SKM-1 treated with dmso at 0.1 percent for 144 hours (cell line): ENCODE data around the gene ZFP36L1.

Source experiments
- DNase-seq: peaks from one replicate; lab custom pipeline; 2025; ENCODE audit not compliant: unreplicated experiment; lab: John Stamatoyannopoulos, UW

ZFP36L1 gene

DNA sequence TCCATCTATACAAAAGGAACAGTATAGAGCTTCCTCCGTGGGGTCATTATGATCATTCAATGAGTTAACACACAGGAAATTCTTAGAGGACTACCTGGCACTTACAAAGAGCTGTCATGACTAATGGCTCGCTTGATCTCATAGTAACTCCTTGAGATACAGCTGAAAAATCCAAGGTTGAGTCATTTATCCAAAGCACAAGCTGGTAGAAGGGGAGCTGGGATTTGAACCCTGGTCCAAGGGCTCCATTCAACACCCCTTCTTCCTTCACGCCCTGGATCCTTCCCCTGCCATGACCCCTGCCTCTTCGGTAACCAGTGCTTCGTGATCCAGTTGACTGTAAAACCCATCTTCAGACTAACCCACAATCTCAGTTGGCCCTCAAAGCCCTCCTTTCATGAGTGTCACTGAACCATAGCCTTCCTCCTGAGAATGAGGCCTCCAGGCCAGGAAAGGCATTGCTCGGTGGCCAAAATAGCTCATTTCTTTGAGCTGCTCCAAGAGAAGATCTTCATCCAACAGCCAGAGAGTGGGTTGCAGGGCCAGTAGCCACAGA is 7.8 kb downstream of the ZFP36L1 start:
- DNase-seq = no peak

DNA sequence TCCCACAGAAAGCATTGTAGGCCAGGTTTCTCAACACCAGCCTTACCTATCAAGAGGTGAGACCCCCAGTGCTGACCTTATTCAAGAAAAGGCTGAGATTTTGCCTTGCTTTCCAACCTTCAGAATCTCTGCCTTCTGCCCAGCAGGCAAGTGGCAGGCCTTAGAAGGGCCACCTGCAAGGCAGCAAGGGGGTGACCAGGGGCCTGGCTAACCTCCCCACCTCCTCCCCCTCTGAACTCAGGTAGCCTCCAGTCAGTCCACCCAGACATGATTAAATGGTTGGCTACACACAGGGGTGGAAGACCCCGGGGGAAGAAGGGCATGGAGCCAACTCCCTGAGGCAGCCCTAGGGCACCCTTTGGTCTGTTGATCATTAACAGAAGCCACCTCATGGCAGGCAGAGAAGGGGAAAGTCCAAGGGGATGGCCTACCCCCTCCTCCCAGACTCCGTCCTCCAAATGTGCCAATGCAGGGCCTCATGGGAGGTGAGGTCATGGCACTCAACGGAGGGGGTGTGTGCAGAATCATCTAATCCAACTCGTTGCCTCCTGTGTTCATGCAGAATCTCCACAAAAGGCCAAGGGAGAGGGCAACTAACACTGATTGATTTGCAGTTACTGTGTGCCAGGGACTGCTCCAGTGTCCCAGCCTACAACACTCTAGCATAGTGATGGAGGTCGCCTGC is 8.5 kb downstream of the ZFP36L1 start:
- DNase-seq = no peak

DNA sequence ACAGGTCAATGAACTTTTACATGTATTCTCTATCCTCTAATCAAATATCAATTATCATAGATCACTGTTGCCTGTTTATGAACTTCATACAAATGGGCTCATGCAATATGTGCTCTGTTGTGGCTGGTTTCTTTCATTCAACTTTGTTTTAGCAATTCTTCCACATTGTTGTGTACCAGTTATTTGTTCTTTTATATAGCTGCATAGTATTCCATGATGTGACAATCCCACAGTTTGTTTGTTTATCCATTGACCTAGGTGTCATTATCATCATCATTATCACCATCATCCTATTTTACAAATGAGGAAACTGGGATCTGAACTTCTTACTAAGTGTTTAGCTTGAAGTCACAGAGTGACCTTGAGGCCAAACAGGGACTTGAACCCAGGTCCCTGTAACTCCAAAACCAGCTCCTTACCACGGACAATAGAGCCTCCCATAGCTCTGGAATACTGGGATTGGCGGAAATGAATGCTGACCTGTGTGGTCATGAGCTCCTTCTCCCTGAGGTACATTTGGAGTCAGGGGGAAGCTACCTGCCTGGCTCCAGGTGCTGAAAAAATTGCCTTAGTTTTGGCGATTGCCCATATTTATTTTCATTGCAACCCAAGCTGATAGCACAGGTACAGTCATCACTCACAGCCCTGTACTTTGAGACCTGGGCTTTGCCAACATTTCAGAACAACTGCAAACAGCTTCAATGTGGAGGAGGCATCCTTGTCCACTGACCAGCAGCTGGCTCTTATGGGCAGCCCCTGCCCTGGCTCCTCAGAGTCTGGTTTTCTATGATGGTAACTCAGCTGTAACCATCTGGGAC is 9.2 kb downstream of the ZFP36L1 start:
- no peak for DNase-seq

DNA sequence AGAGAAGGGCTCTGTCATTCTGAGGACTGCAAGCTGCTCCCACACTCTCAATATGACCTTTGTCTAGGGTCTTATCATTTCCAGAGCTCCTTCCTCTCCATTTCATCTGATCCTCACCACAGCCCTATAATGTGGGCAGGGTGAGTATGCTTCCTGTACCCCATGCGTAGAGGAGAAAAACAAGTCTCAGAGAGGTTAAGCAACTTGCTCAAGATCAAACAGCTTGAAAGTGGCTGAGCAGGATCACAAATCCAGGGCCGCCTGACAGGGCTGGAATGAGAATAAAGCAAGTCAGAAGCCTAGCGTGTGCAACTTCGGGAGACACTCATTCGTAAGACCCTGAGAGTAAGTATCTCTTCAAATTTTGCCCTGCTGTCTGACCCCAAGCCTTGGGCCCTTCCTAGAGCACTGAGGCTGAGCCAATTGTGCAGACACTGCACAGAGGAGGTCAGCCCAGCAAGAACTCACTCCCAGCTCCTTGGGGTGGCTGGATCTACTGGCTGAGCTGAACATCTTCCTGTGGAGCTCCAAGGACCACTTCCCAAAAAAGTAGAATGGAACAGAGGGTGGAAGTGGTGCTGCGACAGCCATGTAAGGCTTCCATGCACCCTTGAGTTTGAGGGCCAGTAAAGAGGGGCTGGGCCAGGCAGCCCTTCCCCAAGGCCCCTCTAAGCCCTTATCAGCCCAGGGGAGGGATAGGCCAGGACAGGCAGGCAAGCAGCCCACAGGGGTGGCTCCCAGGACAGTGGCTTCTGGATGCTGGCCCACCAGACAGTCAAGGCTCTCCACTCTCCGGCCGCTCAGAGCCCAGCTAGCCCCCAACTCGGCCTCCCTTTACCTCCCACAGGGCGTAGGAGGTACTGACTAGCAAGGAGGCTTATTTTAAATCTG is 10.5 kb downstream of the ZFP36L1 start:
- DNase-seq = no peak

DNA sequence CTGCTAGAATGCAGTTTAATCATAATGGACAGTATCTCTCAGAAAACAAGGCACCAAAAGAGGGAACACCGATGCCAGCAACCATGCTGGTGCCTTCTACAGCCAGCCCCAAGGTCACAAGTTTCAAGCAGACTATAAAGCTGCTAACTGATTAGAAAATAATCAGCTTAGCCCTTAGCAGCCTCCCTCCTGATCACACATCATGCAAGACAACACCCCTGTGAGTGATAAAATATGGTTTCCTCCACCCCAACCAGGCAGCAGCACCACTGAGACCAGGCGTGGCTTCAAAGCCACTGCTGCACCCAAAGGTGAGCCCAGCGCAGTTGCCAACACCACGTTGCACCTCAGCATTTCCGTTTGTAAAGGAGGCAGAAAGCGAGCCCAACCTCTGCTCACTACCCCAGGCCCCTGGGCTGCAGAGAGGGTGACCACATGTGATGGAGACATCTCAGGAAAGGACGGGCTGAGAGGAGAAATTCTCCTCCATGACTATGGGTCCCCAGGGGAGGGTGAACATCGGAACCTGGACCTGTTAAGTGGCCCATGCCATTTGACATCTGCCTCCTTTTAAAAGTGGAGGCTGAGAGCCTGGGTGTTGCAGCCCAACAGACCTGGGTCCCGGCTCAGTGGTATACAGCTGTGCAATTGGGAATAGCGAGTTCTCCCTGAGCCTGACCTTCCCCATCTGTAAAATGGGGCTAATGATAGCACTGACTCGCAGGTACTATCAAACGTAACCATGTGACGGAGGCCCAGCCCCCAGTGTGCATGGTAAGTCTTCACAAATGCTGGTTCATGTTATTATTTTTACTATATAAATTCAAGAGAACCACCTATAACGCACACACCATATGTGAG is 11.5 kb downstream of the ZFP36L1 start:
- no peak for DNase-seq

DNA sequence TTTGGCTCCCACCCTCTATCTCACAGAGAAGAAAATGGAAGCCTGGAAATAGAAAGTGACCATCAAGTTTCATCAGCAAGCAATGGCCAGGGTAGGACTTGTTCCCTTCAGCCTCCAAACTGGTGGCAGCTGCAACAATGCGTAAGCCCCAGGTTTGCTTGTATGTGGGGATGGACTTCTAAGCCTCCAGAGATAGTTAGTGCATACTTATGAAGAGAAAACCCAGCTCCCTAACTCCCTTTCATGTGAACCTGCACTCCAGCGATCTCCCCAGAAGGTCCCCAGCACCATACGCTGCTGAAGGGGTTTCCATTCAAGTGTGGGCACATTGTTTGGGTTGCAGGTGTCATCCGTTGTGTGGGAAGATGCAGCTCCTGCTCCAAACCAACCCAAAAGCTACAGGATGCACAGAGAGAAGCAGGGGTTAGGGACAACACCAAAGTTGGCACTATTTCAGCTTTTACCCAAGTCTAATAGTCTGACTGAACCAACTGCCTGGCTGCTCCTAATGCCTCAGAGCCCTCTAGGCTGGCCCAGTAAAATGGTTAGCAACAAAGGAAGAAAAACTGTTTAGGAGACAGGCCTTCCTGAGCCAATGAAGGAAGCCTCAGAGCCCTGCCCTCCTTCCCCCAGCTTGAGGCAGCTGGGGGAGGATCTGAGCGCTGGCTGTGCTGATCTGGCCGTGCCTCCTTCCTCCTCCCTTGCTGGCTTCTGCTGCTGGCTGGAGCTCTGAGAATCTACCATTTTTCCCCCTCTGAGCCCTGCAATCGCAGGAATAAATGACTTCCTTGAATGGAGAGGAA is 12.3 kb downstream of the ZFP36L1 start:
- no peak for DNase-seq

DNA sequence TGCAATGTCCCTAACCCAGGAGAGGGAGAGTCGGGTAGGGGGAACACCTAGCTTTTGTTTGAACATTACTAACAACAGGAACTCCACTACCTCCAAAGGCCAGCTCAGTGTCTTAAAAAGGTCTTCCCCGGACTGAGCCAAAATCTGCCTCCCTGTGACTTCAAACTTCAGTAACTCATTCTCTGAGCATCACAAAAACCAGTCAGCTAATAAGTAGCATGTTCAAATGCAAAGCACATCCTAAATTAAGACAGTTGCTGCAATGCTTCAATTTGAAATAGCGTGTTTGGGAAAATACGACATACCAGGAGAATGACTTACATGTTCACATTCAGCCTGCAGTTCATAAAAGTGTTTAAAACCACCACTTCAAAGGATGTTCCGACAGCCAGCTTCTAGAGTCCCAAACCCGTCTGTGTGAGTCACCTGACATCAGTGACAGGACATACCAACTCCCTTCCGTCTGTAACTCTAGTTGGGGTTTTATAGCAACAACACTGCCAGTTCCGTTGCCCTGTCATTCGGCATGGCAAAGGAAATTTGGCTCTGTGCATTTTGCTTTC is 13.0 kb downstream of the ZFP36L1 start:
- DNase-seq = no peak

DNA sequence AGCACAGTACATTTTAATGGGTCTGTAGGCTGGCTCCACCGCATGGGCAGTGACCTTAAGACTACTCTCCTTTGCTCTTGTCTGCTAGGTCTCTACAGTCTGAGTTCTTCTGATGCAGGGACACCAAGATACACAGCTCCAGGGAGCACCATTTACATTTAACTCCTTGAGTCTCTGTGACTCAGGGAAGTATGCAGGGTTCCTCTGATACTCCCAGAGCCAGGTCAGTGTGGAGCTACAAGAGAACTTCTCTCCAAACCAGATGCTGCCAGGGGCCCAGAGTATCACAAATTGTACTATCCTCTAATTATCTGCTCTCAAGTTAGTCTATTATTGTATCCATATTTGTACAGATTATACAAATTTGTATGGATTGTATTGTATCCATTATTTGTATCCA is 15.2 kb downstream of the ZFP36L1 start:
- DNase-seq = no peak

DNA sequence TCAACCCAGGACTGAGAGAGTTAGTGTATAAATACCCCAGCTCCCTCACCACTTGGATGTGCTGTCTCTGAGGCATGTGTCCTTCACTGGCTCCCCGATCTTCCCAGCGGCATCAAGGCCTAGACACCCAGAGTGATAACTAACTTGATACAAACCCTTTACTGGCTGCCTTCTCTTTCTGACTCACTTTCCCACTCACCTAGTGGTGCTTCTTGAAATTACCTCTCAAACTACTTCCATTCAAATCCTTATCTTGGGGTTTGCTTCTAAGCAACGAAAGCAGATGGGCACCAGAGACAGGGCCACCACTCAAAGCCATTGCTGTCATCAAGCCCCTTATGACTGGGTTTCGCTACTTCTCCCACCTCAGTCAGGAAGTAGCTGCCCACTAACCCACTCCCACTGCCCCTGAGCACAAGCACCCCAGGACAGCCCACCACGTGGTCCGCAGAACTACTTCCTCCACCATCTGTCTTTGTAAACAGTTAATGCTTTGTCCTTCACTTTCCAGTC is 17.2 kb downstream of the ZFP36L1 start:
- DNase-seq = no peak

DNA sequence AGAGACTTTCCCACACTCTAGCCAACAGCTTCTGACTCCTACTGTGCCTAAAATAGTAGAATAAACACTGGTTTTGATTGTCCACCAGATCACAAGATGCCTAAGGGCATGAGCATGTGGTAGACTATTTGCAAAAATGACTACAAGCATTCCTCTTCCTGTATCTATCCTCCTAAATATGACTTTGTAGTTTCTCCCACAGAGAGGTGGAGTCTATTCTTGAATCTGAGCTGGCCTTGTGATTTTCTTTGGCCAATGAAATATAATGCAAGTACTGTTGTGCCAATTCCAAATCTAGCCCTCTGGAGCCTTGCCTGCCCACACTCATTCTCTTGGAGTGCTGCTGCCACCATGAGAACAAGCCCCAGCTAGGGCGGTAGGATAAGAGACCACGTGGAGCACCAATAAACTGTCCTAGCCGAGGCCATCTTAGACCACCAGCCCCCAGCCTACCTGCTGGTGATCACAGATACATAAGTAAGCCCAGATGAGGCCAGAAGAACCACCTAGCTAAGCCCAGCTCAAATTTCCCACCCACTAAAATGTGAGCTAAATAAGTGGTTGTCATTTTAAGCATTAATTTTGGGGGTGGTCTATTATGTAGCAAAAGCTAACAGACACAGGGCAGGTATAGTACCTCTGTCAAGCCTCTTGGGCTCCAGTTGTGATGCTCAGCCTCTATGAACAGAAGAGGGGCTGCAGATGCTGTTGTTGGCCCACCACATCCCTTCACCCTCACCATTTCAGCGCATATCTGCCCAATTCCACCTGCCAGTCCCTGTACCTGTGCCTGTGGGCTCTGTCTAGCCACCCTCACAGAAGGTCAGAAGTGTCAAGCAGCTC is 17.9 kb downstream of the ZFP36L1 start:
- no peak for DNase-seq

DNA sequence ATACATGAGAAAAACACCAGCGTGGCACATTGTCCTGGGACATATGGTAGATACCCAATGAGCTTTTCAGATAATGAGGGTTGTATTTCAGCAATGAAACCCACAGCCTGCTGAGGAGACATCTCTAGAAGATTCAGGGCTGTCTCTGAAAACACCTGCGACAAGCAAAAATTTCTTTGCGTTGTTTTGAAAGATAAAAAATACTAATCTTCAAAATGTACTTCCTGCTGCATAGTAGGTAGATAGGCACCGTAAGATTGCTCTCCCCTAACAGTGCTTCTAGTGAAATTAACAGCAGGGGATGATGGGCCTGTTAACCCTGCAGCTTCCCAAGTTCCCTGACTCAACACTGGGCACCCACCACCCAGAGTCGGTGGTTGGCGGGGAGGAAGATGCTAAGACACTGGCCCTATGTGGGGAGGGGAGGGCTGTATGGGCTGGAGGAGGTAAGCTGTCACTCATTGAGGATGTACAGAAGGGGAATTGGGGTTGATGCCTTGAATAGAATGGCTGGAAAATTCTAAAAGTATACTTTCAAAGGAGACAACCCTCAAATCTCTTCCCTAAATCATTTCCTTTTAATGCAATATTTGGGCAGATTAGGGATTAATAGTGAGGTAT is 20.0 kb downstream of the ZFP36L1 start:
- DNase-seq = no peak

DNA sequence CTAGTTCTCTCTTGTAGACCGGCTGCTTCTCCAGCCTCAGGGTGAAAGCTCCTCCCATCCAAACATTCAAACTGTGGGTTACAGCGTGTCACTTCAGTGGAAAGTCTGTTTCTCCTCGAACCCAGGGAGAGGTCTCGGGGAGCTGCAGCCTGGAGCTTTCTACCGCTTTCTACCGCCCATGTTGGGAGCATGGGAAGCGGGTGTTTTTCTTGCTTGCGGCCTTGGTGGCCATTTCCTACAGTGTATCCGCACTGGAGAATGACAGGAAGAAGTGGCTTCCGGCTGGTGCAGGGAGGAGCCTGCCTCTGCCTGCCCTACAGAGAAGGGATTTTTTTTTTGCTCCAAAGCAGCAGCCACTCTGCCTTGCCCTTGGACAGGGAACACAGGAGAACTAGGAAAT is 21.2 kb downstream of the ZFP36L1 start:
- DNase-seq = no peak

DNA sequence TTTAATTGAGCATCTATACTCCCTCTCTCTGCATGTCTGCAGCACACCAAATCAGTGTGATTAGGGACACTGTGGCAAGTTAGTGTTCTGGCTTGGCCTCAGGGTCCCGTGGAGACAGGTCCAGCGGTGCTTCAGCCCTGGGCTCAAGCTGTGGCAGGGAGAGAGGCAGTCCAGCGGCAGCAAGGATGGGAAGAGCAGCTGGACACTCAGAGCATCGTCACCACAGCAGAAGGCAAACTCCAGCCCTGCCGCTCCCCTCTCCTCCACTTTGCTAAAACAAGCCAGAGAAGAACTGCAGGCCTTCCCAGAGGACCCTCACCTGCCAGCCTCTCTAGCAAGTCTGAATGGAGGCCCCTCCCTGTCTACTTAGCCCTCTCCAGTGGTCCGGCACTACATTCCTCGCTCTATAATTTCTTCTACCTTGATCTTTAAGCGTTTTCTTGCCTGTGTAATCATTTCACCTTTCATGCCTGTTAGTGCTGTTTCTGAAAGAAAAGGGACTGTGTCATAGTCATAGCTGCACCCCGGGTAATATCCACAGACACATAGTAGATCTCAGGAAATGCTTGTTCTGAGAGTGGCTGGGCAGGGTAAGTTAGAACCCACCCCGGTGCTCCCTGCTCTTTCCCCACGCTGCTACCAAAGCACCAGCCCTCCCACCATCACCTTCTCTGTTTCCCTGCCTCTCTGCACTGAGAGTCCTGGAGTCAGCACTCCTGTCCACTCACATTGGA is 22.1 kb downstream of the ZFP36L1 start:
- DNase-seq = no peak

DNA sequence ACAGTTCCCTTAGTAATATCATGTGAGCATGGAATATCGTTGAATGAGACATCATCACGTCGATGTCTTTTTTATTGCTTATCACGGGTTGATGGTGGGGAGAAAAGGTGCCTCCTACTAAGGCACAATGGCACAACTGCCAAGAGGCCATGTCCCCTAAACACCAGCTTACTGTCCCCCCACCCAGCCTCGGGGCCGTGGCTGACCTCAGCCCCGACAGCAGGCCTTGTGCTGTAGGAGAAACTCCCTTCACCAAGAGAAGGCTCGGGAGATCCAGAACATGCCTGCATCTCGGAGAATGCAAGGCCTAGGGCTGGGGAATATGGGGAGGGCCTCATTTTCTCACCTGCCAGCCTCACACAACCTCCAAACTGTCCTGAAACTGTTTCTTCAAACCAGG is 22.8 kb downstream of the ZFP36L1 start:
- DNase-seq = no peak

DNA sequence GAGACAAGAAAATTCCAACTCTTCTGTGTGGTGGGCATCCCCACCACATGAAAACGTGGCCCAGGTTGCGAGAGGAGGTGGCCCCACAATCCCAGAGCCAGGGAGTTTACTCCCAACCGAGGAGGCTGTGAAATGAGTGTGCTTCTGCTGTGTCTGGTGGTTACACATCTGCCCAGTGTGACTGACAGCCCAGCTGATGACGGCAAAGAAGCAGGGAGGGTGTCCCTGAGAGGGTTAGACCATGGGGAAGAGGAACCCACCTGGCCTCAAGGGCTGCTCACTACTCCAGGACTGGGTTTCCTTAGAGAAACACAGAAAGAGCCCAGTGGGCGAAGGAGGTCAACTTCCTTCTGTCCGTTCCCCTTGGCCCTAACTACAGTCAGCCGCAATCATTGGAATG is 24.6 kb downstream of the ZFP36L1 start:
- no peak for DNase-seq

DNA sequence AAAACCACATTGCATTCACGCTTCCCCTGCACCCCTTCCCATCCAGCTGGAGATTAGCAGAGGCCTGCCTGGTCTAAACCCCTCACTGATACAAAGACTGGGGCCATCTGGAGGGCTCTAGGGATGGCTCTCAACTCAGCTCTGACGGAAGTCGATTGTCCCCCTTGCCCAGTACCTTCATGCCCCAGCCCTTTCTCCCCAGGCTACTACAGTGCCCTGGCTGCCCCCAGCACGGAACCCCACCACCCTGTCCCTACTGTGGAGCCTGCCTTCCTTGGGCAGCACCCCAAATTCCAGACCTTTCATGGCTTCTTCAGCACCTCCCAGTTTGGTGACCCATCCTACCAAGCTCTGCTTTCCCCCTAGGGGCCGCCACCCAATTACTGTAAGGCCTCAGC is 25.6 kb downstream of the ZFP36L1 start:
- DNase-seq = no peak
